Parathyroid adenoma (tissue), 2 donors: Measurements from ENCODE around the gene NAALADL2.

ENCODE experiments used
- H2AFZ ChIP-seq: fragments of 300-600 bp; sonication (generic); one replicate; pipeline ENCODE4 v1.7.0; 2017; ENCODE audit warnings: antibody characterized with exemption, mild to moderate bottlenecking
- H3K27ac ChIP-seq: fragments of 300-600 bp; sonication (generic); one replicate; pipeline ENCODE4 v1.7.0; 2017
- H3K27me3 ChIP-seq: fragments of 300-600 bp; sonication (generic); one replicate; pipeline ENCODE4 v1.7.0; 2017; ENCODE audit warnings: low read length; ENCODE audit not compliant: control insufficient read depth, insufficient read depth
- H3K36me3 ChIP-seq: fragments of 300-600 bp; sonication (generic); one replicate; pipeline ENCODE4 v1.7.0; 2017; ENCODE audit warnings: low read length; ENCODE audit not compliant: control insufficient read depth, insufficient read depth
- H3K4me1 ChIP-seq: fragments of 300-600 bp; sonication (generic); one replicate; pipeline ENCODE4 v1.7.0; 2017; ENCODE audit warnings: control low read depth
- H3K4me2 ChIP-seq: fragments of 300-600 bp; sonication (generic); one replicate; pipeline ENCODE4 v1.7.0; 2017; ENCODE audit warnings: low read length
- H3K4me3 ChIP-seq: fragments of 300-600 bp; sonication (generic); one replicate; pipeline ENCODE4 v1.7.0; 2017; ENCODE audit warnings: low read depth, low read length
- H3K79me2 ChIP-seq: fragments of 300-600 bp; sonication (generic); one replicate; pipeline ENCODE4 v1.7.0; 2017; ENCODE audit warnings: control low read depth
- H3K9ac ChIP-seq: fragments of 300-600 bp; sonication (generic); one replicate; pipeline ENCODE4 v1.7.0; 2017; ENCODE audit warnings: mild to moderate bottlenecking
- H3K9me3 ChIP-seq: fragments of 300-600 bp; sonication (generic); one replicate; pipeline ENCODE4 v1.7.0; 2017; ENCODE audit warnings: low read length; ENCODE audit not compliant: control insufficient read depth
- TF ChIP-seq, protein P1 (sequence below): fragments of 300-600 bp; sonication (generic); IDR thresholded peaks from one replicate; pipeline ENCODE4 v1.7.0; 2017; ENCODE audit warnings: antibody characterized with exemption, mild to moderate bottlenecking
- donor health status: primary hyperparathyroidism.

The NAALADL2 gene

DNA sequence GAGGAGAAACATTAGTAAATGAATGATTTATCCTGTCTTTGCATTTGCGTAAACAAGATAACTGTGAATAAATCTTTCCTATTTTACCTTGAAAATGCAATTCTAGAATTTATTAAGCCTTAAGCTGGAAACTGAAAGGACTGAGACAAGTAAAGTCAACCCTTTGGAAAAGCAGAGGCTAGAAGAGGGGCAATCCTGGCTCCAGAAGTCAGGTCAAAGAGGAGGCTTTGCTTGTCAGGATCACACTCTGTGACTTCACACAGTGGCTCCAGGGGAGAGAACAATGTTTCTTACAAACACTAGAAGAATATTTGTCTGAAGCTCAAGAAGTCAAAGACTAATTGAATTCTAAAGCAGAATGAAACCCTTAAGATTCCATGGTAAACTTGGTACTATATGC is 530.4 kb downstream of the NAALADL2 start:
- TF ChIP-seq, protein P1, sequence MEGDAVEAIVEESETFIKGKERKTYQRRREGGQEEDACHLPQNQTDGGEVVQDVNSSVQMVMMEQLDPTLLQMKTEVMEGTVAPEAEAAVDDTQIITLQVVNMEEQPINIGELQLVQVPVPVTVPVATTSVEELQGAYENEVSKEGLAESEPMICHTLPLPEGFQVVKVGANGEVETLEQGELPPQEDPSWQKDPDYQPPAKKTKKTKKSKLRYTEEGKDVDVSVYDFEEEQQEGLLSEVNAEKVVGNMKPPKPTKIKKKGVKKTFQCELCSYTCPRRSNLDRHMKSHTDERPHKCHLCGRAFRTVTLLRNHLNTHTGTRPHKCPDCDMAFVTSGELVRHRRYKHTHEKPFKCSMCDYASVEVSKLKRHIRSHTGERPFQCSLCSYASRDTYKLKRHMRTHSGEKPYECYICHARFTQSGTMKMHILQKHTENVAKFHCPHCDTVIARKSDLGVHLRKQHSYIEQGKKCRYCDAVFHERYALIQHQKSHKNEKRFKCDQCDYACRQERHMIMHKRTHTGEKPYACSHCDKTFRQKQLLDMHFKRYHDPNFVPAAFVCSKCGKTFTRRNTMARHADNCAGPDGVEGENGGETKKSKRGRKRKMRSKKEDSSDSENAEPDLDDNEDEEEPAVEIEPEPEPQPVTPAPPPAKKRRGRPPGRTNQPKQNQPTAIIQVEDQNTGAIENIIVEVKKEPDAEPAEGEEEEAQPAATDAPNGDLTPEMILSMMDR: no peak
- Histone ChIP-seq H3K9me3 (no peaks in the 10 kb centered on the region), H3K79me2 (no peaks in the 10 kb centered on the region), H3K27me3 (no peaks in the 10 kb centered on the region), H2AFZ (no peak overlapping the region), H3K4me2 (no peak overlapping the region), H3K4me3 (no peak overlapping the region), H3K36me3 (no peaks in the 10 kb centered on the region), H3K4me1 (no peaks in the 10 kb centered on the region), H3K9ac (no peak overlapping the region), H3K27ac (no peak overlapping the region)

DNA sequence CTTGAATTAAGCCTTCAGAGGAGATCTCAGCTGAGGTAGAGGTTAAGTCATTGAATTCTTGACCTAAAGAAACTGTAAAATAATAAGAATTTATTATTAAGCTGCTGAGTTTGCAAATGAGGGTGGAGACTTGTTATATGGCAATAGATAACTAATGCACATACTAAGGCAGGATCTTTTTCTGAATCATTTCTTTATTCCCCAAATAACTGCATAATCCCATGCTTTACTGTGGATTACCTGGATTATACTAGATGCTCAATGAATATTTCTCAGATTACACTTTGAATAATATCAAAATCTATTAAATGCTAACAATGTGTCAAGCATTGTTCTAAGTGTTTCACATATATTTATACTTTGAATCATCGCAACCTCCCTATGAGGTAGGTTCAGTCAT is 532.5 kb downstream of the NAALADL2 start:
- no peaks in the 10 kb centered on the region for H3K4me1 ChIP-seq
- no peak overlapping the region for H3K27ac ChIP-seq
- H3K79me2 ChIP-seq: no peaks in the 10 kb centered on the region
- TF ChIP-seq, protein P1: no peak
- no peak overlapping the region for H2AFZ ChIP-seq
- no peak overlapping the region for H3K9ac ChIP-seq
- H3K27me3 ChIP-seq: no peaks in the 10 kb centered on the region
- H3K9me3 ChIP-seq: no peaks in the 10 kb centered on the region
- no peak overlapping the region for H3K4me2 ChIP-seq
- no peak overlapping the region for H3K4me3 ChIP-seq
- no peaks in the 10 kb centered on the region for H3K36me3 ChIP-seq

DNA sequence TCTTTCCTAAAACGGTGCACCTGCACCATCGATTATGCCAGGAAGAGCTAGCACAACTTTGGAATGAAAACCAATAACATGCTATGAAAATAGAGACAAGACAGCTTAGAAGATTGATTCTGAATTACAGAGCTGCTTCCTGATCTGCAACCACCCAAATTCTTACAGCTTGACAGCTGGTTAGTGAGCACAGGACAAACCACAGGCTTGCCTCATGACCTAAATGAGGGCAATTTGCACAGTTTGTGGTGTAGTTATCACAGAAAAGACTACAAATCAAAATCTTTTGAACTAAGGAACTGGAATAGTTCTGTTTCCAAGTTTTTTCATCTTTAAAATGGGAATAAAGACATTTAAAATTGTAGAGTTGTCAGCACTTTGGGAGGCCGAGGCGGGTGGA is 533.5 kb downstream of the NAALADL2 start:
- no peaks in the 10 kb centered on the region for H3K4me1 ChIP-seq
- H3K4me2 ChIP-seq: no peak overlapping the region
- no peak overlapping the region for H3K27ac ChIP-seq
- TF ChIP-seq, protein P1: no peak
- H2AFZ ChIP-seq: no peak overlapping the region
- H3K9me3 ChIP-seq: no peaks in the 10 kb centered on the region
- H3K79me2 ChIP-seq: no peaks in the 10 kb centered on the region
- H3K27me3 ChIP-seq: no peaks in the 10 kb centered on the region
- no peak overlapping the region for H3K9ac ChIP-seq
- no peaks in the 10 kb centered on the region for H3K36me3 ChIP-seq
- H3K4me3 ChIP-seq: no peak overlapping the region

DNA sequence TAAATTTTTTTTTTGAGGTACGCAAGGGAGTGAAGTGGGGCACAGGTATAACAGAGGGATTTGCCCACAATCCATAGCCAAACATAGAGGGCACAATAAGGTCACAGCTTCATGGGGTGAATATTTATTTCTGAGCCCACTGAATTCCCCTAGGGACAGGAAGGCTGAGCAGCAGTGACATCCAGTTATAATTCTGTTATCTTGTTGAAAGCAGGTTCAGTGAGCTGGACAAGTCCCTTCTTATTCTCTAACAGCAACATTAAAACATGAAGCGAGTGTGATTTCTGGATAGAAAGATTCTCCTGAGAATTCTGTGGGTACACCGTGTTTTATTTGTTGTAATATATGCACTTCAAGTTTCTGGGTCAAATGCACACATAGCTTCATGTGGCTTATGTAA is 538.2 kb downstream of the NAALADL2 start:
- no peaks in the 10 kb centered on the region for H3K4me1 ChIP-seq
- H2AFZ ChIP-seq: no peak overlapping the region
- TF ChIP-seq, protein P1: no peak
- no peak overlapping the region for H3K27ac ChIP-seq
- H3K4me2 ChIP-seq: no peak overlapping the region
- H3K9me3 ChIP-seq: no peaks in the 10 kb centered on the region
- H3K27me3 ChIP-seq: no peaks in the 10 kb centered on the region
- no peak overlapping the region for H3K4me3 ChIP-seq
- no peaks in the 10 kb centered on the region for H3K79me2 ChIP-seq
- H3K36me3 ChIP-seq: no peaks in the 10 kb centered on the region
- H3K9ac ChIP-seq: no peak overlapping the region

DNA sequence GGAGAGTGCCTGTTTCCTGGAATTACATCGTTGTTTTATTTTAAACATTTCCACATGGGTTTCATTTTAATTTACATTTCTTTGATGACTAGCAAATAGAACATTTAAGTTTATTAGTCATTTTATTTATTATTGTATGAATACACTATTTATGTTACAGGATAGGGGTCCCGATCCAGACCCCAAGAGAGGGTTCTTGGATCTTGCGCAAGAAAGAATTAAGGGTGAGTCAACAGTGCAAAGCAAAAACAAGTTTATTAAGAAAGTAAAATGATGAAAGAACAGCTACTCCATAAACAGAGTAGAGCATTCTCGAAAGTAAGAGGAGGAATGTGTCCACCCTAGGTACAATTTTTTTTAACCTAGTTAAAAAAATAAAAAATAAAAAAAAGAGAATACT is 539.5 kb downstream of the NAALADL2 start:
- H3K4me1 ChIP-seq: no peaks in the 10 kb centered on the region
- no peaks in the 10 kb centered on the region for H3K9me3 ChIP-seq
- H3K36me3 ChIP-seq: no peaks in the 10 kb centered on the region
- TF ChIP-seq, protein P1: no peak
- H3K9ac ChIP-seq: no peak overlapping the region
- H3K27me3 ChIP-seq: no peaks in the 10 kb centered on the region
- no peaks in the 10 kb centered on the region for H3K79me2 ChIP-seq
- H3K4me3 ChIP-seq: no peak overlapping the region
- no peak overlapping the region for H2AFZ ChIP-seq
- no peak overlapping the region for H3K27ac ChIP-seq
- no peak overlapping the region for H3K4me2 ChIP-seq
